ENCODE measurements around the gene NPC1. TPM values are rescaled to one million over a fixed set of nuclear protein-coding genes. Genes with fewer than 3 reads are reported as not detected.

Gene NPC1
- total RNA-seq, 1 experiment from 2014 or later, result 39.6 TPM

DNA sequence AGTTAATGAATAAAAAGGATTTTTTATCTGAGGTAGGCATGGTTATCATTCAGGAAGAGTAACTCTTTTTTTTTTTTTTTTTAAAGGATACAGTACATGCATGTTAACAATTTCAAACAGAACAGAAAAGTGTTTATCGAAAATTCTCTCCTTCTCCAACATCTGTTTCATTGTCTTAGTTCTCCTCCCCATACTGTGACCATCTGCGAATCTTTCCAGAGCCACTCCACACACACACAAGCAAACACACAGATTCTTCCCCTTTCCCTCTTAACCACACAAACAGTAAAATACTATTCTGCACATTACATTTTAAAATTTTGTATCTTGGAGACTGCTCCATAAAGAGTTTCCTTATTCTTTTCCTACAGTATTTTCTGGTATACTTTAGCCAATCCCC lies 38.0 kb downstream of the NPC1 start:
- no peak overlapping the region for H2AFZ ChIP-seq
- no TSS peak for BruUV-seq (replicated peaks)
- no peaks in the 10 kb centered on the region for H3K9me3 ChIP-seq (ENCODE audit: insufficient read depth, low read depth)
- peak overlapping the region; percentile 71 for H3K27ac ChIP-seq
- H4K20me1 ChIP-seq (ENCODE audit: insufficient read depth), result no peaks in the 10 kb centered on the region
- H3K4me3 ChIP-seq, result no peak overlapping the region
- intact Hi-C loops (cut with micrococcal nuclease; ENCODE audit: unreplicated experiment), result no loop called here
- H3K4me1 ChIP-seq (replicated peaks; ENCODE audit: insufficient read depth), result peaks cover 50% of the 10 kb centered on the region
- ChIA-PET POLR2A (ENCODE audit: unreplicated experiment) (no interaction called here), CTCF (no interaction called here)
- H3F3A ChIP-seq (ENCODE audit: insufficient read depth, low read depth), result peaks cover 40% of the 10 kb centered on the region
- TF ChIP-seq, protein P1, sequence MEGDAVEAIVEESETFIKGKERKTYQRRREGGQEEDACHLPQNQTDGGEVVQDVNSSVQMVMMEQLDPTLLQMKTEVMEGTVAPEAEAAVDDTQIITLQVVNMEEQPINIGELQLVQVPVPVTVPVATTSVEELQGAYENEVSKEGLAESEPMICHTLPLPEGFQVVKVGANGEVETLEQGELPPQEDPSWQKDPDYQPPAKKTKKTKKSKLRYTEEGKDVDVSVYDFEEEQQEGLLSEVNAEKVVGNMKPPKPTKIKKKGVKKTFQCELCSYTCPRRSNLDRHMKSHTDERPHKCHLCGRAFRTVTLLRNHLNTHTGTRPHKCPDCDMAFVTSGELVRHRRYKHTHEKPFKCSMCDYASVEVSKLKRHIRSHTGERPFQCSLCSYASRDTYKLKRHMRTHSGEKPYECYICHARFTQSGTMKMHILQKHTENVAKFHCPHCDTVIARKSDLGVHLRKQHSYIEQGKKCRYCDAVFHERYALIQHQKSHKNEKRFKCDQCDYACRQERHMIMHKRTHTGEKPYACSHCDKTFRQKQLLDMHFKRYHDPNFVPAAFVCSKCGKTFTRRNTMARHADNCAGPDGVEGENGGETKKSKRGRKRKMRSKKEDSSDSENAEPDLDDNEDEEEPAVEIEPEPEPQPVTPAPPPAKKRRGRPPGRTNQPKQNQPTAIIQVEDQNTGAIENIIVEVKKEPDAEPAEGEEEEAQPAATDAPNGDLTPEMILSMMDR (conservative IDR thresholded peaks at IDR 0.05), result no peak
- TF ChIP-seq EZH2 (IDR thresholded peaks at IDR 0.05; ENCODE audit: low read depth), result no peak
- H3K27me3 ChIP-seq (ENCODE audit: insufficient read depth, low read depth), result no peaks in the 10 kb centered on the region
- 0 out of 2 replicates have a peak overlapping the region, but pooled peaks have one; percentile 5 for H3K4me2 ChIP-seq
- H3K36me3 ChIP-seq (ENCODE audit: low read depth), result peaks cover 9% of the 10 kb centered on the region; the same call in 1 of the 2 replicates
- H3K79me2 ChIP-seq (ENCODE audit: low read depth), result no peaks in the 10 kb centered on the region
- H3K9me2 ChIP-seq (ENCODE audit: insufficient read depth), result no peaks in the 10 kb centered on the region
- no peak for DNase-seq

DNA sequence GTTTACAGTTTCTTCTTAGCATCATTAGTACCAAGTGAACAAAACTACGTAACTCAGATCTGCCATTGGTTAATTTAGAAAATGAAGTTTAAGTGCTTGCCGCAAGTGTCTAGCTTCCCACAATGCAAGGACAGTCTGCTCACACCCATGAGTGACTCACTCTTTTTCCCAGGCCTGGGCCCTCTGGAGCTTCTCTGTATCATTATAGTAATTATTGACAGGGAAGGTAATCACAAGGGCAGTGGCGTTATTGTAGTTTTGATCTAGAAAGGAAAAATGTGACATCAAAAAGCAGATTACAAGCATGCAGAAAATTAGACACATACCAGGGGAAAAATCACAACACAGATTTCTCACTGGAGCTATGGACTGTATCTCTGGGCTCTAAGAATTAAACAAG lies 38.5 kb downstream of the NPC1 start:
- no peaks in the 10 kb centered on the region for H4K20me1 ChIP-seq (ENCODE audit: insufficient read depth)
- H3K4me1 ChIP-seq (replicated peaks; ENCODE audit: insufficient read depth), result peaks cover 50% of the 10 kb centered on the region
- peaks cover 40% of the 10 kb centered on the region for H3F3A ChIP-seq (ENCODE audit: insufficient read depth, low read depth)
- no peak for TF ChIP-seq EZH2 (IDR thresholded peaks at IDR 0.05; ENCODE audit: low read depth)
- TF ChIP-seq, protein P1 (conservative IDR thresholded peaks at IDR 0.05), result no peak
- no peaks in the 10 kb centered on the region for H3K9me3 ChIP-seq (ENCODE audit: insufficient read depth, low read depth)
- peaks cover 9% of the 10 kb centered on the region; the same call in 1 of the 2 replicates for H3K36me3 ChIP-seq (ENCODE audit: low read depth)
- BruUV-seq (replicated peaks), result no TSS peak
- no peak overlapping the region for H2AFZ ChIP-seq
- ChIA-PET CTCF (no interaction called here), POLR2A (ENCODE audit: unreplicated experiment) (interaction anchor here (0.7 kb wide), 1 partner anchor 281 kb away, joined by 6 read pairs; no protein-coding TSS in a partner anchor)
- H3K27ac ChIP-seq, result peak overlapping the region; percentile 71
- no peaks in the 10 kb centered on the region for H3K27me3 ChIP-seq (ENCODE audit: insufficient read depth, low read depth)
- no peaks in the 10 kb centered on the region for H3K9me2 ChIP-seq (ENCODE audit: insufficient read depth)
- H3K4me3 ChIP-seq, result no peak overlapping the region
- no peaks in the 10 kb centered on the region for H3K79me2 ChIP-seq (ENCODE audit: low read depth)
- intact Hi-C loops (cut with micrococcal nuclease; ENCODE audit: unreplicated experiment), result no loop called here
- peak; percentile 19 to 74 for DNase-seq
- 0 out of 2 replicates have a peak overlapping the region, but pooled peaks have one; percentile 5 for H3K4me2 ChIP-seq

DNA sequence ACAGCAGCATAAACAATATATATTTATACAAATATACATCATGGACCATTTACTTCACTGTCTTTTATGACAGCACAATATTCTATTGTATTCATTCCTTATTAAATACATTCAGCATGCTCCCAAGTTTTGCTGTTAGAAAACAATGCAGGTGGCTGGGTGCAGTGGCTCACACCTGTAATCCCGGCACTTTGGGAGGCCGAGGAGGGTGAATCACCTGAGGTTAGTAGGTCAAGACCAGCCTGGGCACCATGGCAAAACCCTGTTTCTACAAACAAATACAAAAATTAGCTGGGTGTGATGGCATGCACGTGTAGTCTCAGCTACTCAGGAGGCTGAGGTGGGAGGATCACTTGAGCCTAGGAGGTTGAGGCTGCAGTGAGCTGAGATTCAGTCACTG lies 39.0 kb downstream of the NPC1 start:
- Histone ChIP-seq H3K4me1 (replicated peaks; ENCODE audit: insufficient read depth) (peaks cover 50% of the 10 kb centered on the region), H3K79me2 (ENCODE audit: low read depth) (no peaks in the 10 kb centered on the region), H3K9me3 (ENCODE audit: insufficient read depth, low read depth) (no peaks in the 10 kb centered on the region), H3K36me3 (ENCODE audit: low read depth) (peaks cover 9% of the 10 kb centered on the region; the same call in 1 of the 2 replicates), H3K9me2 (ENCODE audit: insufficient read depth) (no peaks in the 10 kb centered on the region), H3K4me2 (no peak overlapping the region), H3K27ac (peak overlapping the region; percentile 71), H3F3A (ENCODE audit: insufficient read depth, low read depth) (peaks cover 40% of the 10 kb centered on the region), H4K20me1 (ENCODE audit: insufficient read depth) (no peaks in the 10 kb centered on the region), H3K27me3 (ENCODE audit: insufficient read depth, low read depth) (no peaks in the 10 kb centered on the region), H2AFZ (no peak overlapping the region), H3K4me3 (no peak overlapping the region)
- intact Hi-C loops (cut with micrococcal nuclease; ENCODE audit: unreplicated experiment), result no loop called here
- peak; percentile 48 to 78 for DNase-seq
- CTCF ChIA-PET, result no interaction called here
- POLR2A ChIA-PET (ENCODE audit: unreplicated experiment), result interaction anchor here (0.7 kb wide), 1 partner anchor 281 kb away, joined by 6 read pairs; no protein-coding TSS in a partner anchor
- TF ChIP-seq, protein P1 (conservative IDR thresholded peaks at IDR 0.05), result no peak
- no peak for TF ChIP-seq EZH2 (IDR thresholded peaks at IDR 0.05; ENCODE audit: low read depth)
- no TSS peak for BruUV-seq (replicated peaks)

Data from PC-9 (cell line).